ENCODE measurements around the gene GID8.

The GID8 gene

DNA sequence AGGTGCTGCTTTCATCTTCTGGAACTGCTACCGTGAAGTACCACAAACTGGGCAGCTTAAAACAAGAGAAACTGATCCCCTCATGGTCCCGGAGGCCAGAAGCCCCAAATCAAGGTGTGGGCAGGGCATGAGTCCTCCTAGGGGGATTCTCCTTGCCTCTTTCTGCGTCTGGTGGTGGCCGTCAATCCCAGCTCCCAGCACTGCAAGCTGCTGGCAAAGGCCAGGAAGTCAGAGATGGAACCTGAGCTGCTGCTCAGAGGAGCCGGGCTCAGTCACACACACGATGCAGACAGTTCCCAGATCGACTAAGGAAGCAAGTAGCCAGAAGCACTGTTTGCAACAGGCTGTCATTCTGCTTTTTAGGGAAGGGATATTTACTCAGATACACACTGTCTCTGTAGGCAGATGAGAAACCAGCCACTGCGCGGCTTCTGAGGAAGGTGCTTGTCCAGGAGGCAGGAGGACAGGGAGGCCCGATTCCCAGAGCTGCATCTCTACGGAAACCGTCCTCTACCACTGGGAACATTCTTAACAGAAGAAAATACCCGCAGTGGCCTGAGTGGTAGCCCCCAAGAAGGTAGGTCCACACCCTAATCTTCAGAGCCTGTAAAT, 53.4 kb downstream of the GID8 start:
- DNase-seq: no peak

DNA sequence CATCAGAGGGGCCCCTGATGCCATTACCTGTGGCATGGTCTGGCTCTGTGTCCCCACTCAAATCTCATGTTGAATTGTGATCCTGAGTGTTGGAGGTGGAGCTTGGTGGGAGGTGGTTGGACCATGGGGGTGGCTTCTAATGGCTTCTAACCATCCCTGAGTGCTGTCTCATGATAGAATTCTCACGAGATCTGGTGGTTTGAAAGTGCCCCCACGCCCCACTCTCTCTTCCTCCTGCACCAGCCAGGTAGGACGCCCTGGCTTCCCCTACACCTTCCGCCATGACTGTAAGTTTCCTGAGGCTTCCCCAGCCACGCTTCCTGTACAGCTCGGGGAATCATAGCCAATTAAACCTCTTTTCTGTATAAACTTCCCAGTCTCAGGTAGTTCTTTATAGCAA, 53.9 kb downstream of the GID8 start:
- DNase-seq: no peak

DNA sequence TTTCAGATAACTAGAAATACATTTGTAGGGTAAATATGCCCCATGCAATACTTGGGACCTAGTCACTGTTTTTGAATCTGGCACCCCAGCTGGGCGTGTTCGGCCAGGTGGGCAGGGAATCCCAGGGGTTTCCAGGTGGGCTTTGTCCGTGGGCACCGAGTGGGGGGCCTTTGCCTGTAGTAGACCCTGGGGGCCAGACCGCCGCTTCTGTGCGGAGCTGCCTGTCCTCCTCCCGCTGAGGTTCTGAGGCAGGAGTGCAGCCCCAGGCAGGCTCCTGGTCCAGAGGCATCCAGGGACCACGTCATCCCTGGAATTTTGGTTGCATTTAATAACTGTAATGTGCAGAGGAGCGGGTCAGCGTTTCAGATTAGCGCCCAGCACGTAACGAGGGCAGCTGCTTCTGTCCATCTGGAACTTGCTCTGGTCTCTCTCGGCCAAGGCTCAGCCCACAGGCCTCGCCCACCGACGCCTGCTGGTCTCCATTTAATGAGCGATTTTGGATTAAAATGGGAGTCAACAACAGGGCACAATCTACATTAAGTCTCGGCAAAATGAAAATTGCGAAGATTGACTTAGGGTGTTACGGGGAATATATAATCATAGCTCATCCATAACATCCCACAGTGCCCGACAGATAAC, 56.0 kb downstream of the GID8 start:
- no peak for DNase-seq

DNA sequence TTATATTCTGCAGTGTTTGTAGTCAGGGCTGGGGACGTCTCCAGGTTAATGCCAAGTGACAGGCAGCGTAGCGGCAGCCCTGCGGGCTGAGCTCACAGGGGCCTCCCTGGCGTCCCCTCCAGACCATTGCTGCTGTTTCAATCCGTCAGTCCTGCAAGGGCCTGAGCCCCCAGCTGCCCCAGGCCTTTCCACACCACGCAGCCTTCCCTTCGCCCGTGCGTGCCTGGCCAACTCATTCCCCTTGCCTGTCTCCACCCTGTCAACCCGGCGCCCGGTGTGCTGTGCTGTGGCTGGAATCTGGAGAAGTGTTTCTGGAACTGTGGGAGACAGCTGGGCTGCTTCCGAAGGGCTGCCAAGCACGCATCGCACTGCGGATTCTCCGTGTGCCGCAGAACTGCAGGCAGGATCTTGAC, 56.9 kb downstream of the GID8 start:
- no peak for DNase-seq

DNA sequence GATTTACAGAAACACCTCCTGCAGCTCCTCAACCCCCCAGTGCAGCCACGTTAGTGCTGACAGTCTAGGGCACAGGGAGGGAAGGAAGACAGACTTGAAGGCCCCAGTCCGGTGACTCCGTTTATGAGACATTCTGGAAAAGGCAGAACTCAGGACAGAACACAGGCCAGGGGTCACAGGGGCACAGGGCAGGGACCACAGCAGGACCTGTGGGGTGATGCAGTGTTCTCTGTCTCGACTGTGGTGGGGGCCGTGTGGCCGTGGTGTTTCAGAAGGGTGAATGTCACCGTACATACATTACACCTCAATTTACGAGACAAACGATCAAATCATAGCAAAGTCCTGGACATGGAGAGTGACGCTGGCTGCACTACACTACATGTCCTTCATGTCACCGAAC, 57.5 kb downstream of the GID8 start:
- DNase-seq: no peak

DNA sequence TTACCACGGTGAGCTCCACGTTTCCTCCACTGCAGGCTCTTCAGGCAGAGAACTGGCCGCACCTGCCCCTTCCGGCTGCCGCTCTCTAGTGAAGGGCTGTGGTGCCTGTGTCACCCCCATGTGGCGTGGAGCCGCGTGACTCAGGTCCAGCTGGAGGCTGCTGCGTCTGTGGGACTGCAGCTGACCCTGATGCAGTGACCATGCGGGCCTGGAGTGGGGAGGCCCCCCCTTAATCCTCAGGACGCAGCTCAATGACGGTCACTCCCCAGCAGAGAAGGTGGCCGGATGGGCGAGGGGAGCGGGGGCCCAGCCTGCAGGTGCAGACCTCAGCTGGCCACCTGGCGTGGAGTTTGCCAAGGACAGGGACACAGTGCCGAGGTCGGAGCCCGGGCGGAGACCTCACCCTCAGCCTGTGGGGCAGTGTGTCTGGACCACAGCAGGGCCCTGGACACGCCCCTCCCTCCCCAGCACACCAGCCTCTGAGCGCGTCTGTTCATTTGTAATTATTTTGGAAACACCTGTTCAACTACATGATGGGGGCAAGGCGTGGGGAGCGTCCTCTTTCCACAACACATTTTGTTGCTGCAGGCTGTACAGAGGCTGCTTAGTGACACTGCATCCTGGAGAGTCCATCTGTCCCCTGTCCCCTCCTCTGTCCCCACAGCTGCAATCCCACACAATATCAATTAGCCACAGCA, 58.1 kb downstream of the GID8 start:
- DNase-seq: no peak

DNA sequence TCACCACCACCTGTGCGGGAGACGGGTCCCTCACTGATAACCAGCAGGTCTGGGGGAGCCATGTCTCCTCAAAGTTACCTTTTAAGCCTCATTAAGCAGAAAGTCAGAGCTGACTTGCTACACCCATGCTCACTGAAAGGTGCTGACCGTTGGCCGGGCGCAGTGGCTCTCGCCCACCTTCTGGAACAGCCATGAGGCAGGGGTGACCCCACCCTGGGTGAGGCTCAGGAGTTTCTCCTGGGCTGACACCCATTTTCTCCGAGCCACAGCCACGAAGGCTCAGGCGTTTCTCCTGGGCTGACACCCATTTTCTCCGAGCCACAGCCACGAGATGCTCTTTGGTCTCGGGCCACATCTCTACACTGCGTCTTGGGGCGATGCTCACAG, 58.6 kb downstream of the GID8 start:
- DNase-seq: no peak

DNA sequence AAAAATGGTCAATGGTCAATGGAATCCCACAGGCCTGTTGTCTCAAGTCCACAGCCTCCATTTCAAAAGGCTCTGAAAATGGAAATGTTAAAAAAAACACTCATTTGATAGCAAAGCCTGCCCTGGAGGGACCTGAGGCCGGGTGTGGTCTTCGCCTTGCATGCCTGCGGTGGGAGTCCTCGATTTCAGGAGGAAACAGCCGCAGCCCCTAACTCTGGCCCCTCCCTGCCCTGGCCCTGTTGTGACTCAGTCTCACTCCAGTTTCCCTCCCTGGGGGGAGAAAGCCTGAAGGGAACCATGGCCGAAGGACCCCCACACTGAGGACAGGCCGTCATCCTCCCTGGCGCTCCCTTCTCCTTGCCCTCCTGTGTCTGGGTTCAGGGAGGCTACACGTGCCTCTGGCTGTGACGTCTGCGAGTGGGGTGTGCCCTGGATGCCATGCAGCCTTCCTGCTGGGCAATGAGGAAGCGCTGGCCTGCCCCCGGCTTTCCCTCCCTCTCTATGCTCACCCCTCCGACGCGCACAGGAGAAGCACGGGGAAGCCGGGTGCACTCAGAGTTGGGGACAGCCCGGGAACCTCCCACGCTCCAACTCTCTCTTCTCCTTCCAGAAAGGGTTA, 59.6 kb downstream of the GID8 start:
- no peak for DNase-seq
